CD14-positive monocyte (primary cell): ENCODE measurements around the gene USO1. TPM values are rescaled to one million over a fixed set of nuclear protein-coding genes. Genes with fewer than 3 reads are reported as not detected.

Experiments
- DNase-seq, 3 donors: peaks; one replicate each; pipeline ENCODE4 v3.0.0-alpha.2; 2011 to 2022
- H2AFZ ChIP-seq: 2 replicates; pipeline ENCODE4 v1.6.0; 2012; ENCODE audit warnings: mild to moderate bottlenecking, low read depth, low read length, inconsistent platforms; ENCODE audit not compliant: insufficient read depth, poor library complexity, severe bottlenecking
- H3K27ac ChIP-seq, 2 donors: 1 replicate in 1 of 2; 2 replicates in 1 of 2; pipeline ENCODE4 v1.5.1; 2012 to 2013; ENCODE audit warnings: low read length in 2 of 2, control low read depth in 1 of 2, inconsistent platforms in 1 of 2, low read depth in 1 of 2, mild to moderate bottlenecking in 1 of 2
- H3K27me3 ChIP-seq, 2 donors: one replicate each; pipeline versions ENCODE4 v1.6.0 to v1.6.1; 2011 to 2013; ENCODE audit warnings: low read length in 2 of 2; ENCODE audit not compliant: control insufficient read depth in 2 of 2, insufficient read depth in 2 of 2
- H3K36me3 ChIP-seq, 2 donors: replicated peaks in 1 of 2; 1 replicate in 1 of 2; 2 replicates in 1 of 2; pipeline versions ENCODE4 v1.5.1 to v1.6.1; 2012 to 2013; ENCODE audit warnings: low read length in 2 of 2, control low read depth in 1 of 2, inconsistent platforms in 1 of 2, mild to moderate bottlenecking in 1 of 2; ENCODE audit not compliant: insufficient read depth in 2 of 2, control insufficient read depth in 1 of 2
- H3K4me1 ChIP-seq, 2 donors: 1 replicate in 1 of 2; 2 replicates in 1 of 2; pipeline versions ENCODE4 v1.5.1 to v1.6.1; 2012 to 2013; ENCODE audit warnings: low read length in 2 of 2, control low read depth in 1 of 2, inconsistent platforms in 1 of 2, mild to moderate bottlenecking in 1 of 2, moderate library complexity in 1 of 2; ENCODE audit not compliant: insufficient read depth in 2 of 2, control insufficient read depth in 1 of 2
- H3K4me2 ChIP-seq: replicated peaks from 2 replicates; pipeline ENCODE3; 2012; ENCODE audit warnings: low read length, moderate library complexity, mild to moderate bottlenecking; ENCODE audit not compliant: poor library complexity, severe bottlenecking; ENCODE audit errors: extremely low read depth
- H3K4me3 ChIP-seq, 3 experiments: fragments of 200-600 bp in 1 of 3; sonication (generic) in 1 of 3; replicated peaks in 1 of 3; 1 replicate in 2 of 3; 2 replicates in 1 of 3; pipeline ENCODE4 v1.5.1; 2011 to 2013; ENCODE audit warnings: low read length in 3 of 3, mild to moderate bottlenecking in 3 of 3, control low read depth in 2 of 3, low read depth in 2 of 3, inconsistent platforms in 1 of 3, moderate library complexity in 1 of 3
- H3K79me2 ChIP-seq: 2 replicates; pipeline ENCODE4 v1.6.0; 2012; ENCODE audit warnings: mild to moderate bottlenecking, control low read depth, inconsistent platforms, low read length, moderate library complexity; ENCODE audit not compliant: insufficient read depth
- H3K9ac ChIP-seq: 2 replicates; pipeline ENCODE4 v1.6.0; 2017; ENCODE audit warnings: low read length, mild to moderate bottlenecking; ENCODE audit not compliant: insufficient read depth, poor library complexity, severe bottlenecking
- H3K9me3 ChIP-seq, 2 donors: replicated peaks in 1 of 2; 1 replicate in 1 of 2; 2 replicates in 1 of 2; pipeline versions ENCODE4 v1.5.1 to v1.6.1; 2012 to 2013; ENCODE audit warnings: low read length in 2 of 2, control low read depth in 1 of 2; ENCODE audit not compliant: control insufficient read depth in 1 of 2, insufficient read depth in 1 of 2
- H4K20me1 ChIP-seq: 2 replicates; pipeline ENCODE4 v1.6.0; 2012; ENCODE audit warnings: mild to moderate bottlenecking, low read length, control low read depth, moderate library complexity; ENCODE audit not compliant: insufficient read depth
- H3K27ac Mint-ChIP-seq, 7 donors: one replicate each; pipeline ENCODE4 v1.8.0; 2020; ENCODE audit warnings: mild to moderate bottlenecking in 7 of 7, mixed read lengths in 7 of 7, moderate library complexity in 6 of 7, inconsistent platforms in 2 of 7
- H3K27me3 Mint-ChIP-seq, 3 donors: one replicate each; pipeline ENCODE4 v1.8.0; 2021 to 2022; ENCODE audit warnings: low read depth in 3 of 3, mild to moderate bottlenecking in 3 of 3, mixed read lengths in 3 of 3, moderate library complexity in 3 of 3, inconsistent platforms in 1 of 3
- H3K36me3 Mint-ChIP-seq, 2 donors: one replicate each; pipeline ENCODE4 v1.8.0; 2020; ENCODE audit warnings: mixed read lengths in 2 of 2, inconsistent platforms in 1 of 2, mild to moderate bottlenecking in 1 of 2
- H3K4me1 Mint-ChIP-seq: one replicate; pipeline ENCODE4 v1.8.0; 2020; ENCODE audit warnings: mild to moderate bottlenecking, mixed read lengths
- H3K4me3 Mint-ChIP-seq, 2 donors: one replicate each; pipeline ENCODE4 v1.8.0; 2020; ENCODE audit warnings: mild to moderate bottlenecking in 2 of 2, mixed read lengths in 2 of 2, moderate library complexity in 1 of 2
- H3K9me3 Mint-ChIP-seq, 7 donors: one replicate each; pipeline ENCODE4 v1.8.0; 2020 to 2022; ENCODE audit warnings: mixed read lengths in 7 of 7, mild to moderate bottlenecking in 6 of 7, moderate library complexity in 6 of 7, inconsistent platforms in 2 of 7
- CTCF ChIP-seq: fragments of 200-600 bp; IDR thresholded peaks from one replicate; pipeline ENCODE4 v1.8.0; 2022; ENCODE audit warnings: antibody characterized with exemption, mild to moderate bottlenecking
- WGBS: methylation state at CpG from one replicate; pipeline ENCODE4 v1.1.5; 2013; ENCODE audit warnings: missing lambda C conversion rate; ENCODE audit not compliant: insufficient coverage; 5-methylcytosine and 5-hydroxymethylcytosine counted together
- intact Hi-C, 2 donors: fragments of 100-400 bp; cut with micrococcal nuclease; formaldehyde crosslinking; loops; one replicate each; pipeline versions ENCODE4 v1.15.0 to v1.15.1; 2023
- polyA plus RNA-seq, 3 donors: library from polyadenylated mRNA; depleted of rRNA in 1 of 3; unstranded in 2 of 3; stranded (reverse) in 1 of 3; fragments of 300-500 nt in 2 of 3; fragments of >200 nt in 1 of 3; fragmentation: Illumina TruSeq in 2 of 3; gene quantifications; 1 replicate in 2 of 3; 2 replicates in 1 of 3; pipeline ENCODE4 v1.2.3, GENCODE V29; 2012 to 2021

USO1 gene
- polyA plus RNA-seq, 3 donors = 15.4 to 26.9 (median 17.5) TPM

- H3K9me3 ChIP-seq = no peaks in the 10 kb centered on the region
- no peak overlapping the region for H3K9ac ChIP-seq
- H3K27me3 Mint-ChIP-seq = peaks cover 0 to 3% (median 0%) of the 10 kb centered on the region in 3 donors
- no peak overlapping the region for H2AFZ ChIP-seq
- H3K36me3 ChIP-seq = no peaks in the 10 kb centered on the region
- H3K27ac Mint-ChIP-seq = no peak overlapping the region
- no peak overlapping the region for H3K4me3 ChIP-seq
- no peak for DNase-seq
- no peak for TF ChIP-seq CTCF
- H3K4me3 Mint-ChIP-seq = no peak overlapping the region
- intact Hi-C loops = loop anchor here (10.0 kb wide), 1 partner anchor 208 kb away; the partner anchor contains the start of genes RCHY1 (in 2 of the 2) and THAP6 (in 2 of the 2)
- H3K9me3 Mint-ChIP-seq = peaks cover 0 to 3% (median 0%) of the 10 kb centered on the region in 7 donors
- no peaks in the 10 kb centered on the region for H3K27me3 ChIP-seq
- no peak overlapping the region for H3K4me2 ChIP-seq
- H3K4me1 Mint-ChIP-seq = peaks cover 39% of the 10 kb centered on the region
- peaks cover 30% of the 10 kb centered on the region for H3K79me2 ChIP-seq
- H3K36me3 Mint-ChIP-seq = peaks cover 0 to 3% of the 10 kb centered on the region in 2 donors
- no peak overlapping the region for H3K27ac ChIP-seq
- H4K20me1 ChIP-seq = peaks cover 6% of the 10 kb centered on the region
- 40% methylated on average over 1 of the region's 3 CpGs for WGBS
- peaks cover 25 to 32% of the 10 kb centered on the region in 2 donors for H3K4me1 ChIP-seq
Observed at GRCh38 chr4:75722417-75722816, 2.0 kb upstream of the USO1 start.

GRCh38 chr4:75723163-75724065 is 963 bp upstream of the USO1 start:
- TF ChIP-seq CTCF = no peak
- DNase-seq = peak in 2 of 3 donors; percentile 12 to 47
- Histone ChIP-seq H3K36me3 (no peaks in the 10 kb centered on the region), H2AFZ (peak overlapping the region; percentile 90), H3K9me3 (no peaks in the 10 kb centered on the region), H4K20me1 (peaks cover 6% of the 10 kb centered on the region), H3K79me2 (peaks cover 40% of the 10 kb centered on the region), H3K4me2 (peak overlapping the region; percentile 93), H3K4me1 (peaks cover 25 to 32% of the 10 kb centered on the region in 2 donors), H3K4me3 (peak overlapping the region; percentile 56 to 95 (median 89)), H3K27me3 (no peaks in the 10 kb centered on the region), H3K9ac (peak overlapping the region; percentile 95), H3K27ac (peak overlapping the region; percentile 95 to 96)
- WGBS = 0% methylated on average over 2 of the region's 6 CpGs
- Mint-ChIP-seq H3K36me3 (peaks cover 2 to 3% of the 10 kb centered on the region in 2 donors), H3K4me3 (peak overlapping the region; percentile 98 to 99), H3K9me3 (peaks cover 0 to 3% (median 0%) of the 10 kb centered on the region in 7 donors), H3K27me3 (peaks cover 0 to 3% (median 0%) of the 10 kb centered on the region in 3 donors), H3K4me1 (peaks cover 42% of the 10 kb centered on the region), H3K27ac (peak overlapping the region; percentile 93 to 99 (median 98))
- intact Hi-C loops = loop anchor here (2.0 to 10.0 kb wide), 2 partner anchors 51 to 209 kb away; partner anchors contain the start of genes RCHY1 (in 2 of the 2), THAP6 (in 2 of the 2) and G3BP2 (in 1 of the 2)
